PFSK-1 (cell line): Measurements from ENCODE around the gene CD80.

Experiments
- POLR2AphosphoS5 ChIP-seq: IDR thresholded peaks from 2 replicates; pipeline ENCODE4 v1.6.1; 2012; ENCODE audit warnings: low read depth, mild to moderate bottlenecking, control low read depth, low read length, moderate library complexity
- TAF1 ChIP-seq: IDR thresholded peaks from 2 replicates; pipeline ENCODE4 v1.6.1; 2012; ENCODE audit warnings: low read length, control low read depth, borderline replicate concordance; ENCODE audit not compliant: insufficient read depth

DNA sequence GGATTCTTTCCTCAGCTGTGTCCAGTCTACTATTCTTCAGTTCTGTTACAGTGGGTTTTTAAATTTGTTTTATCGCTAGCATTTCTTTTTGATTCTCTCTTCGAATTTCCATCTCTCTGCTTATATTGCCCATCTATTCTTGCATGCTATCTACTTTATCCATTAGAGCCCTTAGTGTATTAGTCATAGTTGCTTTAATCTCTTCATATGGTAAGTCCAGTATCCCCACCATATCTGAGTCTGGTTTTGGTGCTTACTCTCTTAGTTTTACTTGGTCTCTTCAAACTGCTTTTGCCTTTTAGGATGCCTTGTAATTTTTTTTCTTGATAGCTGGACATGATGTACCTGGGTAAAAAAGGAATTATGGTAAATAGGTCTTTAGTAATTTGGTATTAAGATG, 52.0 kb downstream of the CD80 start:
- TF ChIP-seq TAF1 (no peak), POLR2AphosphoS5 (no peak)
